Keratinocyte (primary cell): ENCODE results near the gene GBP6.

Experiments
- CTCF ChIP-seq, 3 experiments: IDR thresholded peaks in 1 of 3; conservative IDR thresholded peaks in 1 of 3; optimal IDR thresholded peaks in 1 of 3; 2 replicates in 2 of 3; 3 replicates in 1 of 3; pipeline versions ENCODE3 to v1.5.1; 2011; ENCODE audit warnings: low read length in 3 of 3, mild to moderate bottlenecking in 3 of 3, moderate library complexity in 2 of 3, control low read depth in 1 of 3, inconsistent platforms in 1 of 3; ENCODE audit not compliant: insufficient read depth in 2 of 3; ENCODE audit errors: extremely low read depth in 1 of 3
- EZH2 ChIP-seq: IDR thresholded peaks from one replicate; pipeline ENCODE4 v1.6.1; 2012; ENCODE audit warnings: inconsistent platforms, mild to moderate bottlenecking, low read length, moderate library complexity

- TF ChIP-seq CTCF (optimal IDR thresholded peaks at IDR 0.05 in 1 of 3, IDR thresholded peaks at IDR 0.05 in 1 of 3, conservative IDR thresholded peaks at IDR 0.05 in 1 of 3; ENCODE audit: extremely low read depth in 1 of 3, insufficient read depth in 2 of 3, low read length in 3 of 3) (no peak), EZH2 (no peak)
Measured at GRCh38 chr1:89332461-89332860, 31.4 kb upstream of the GBP6 start.
